Pancreas (tissue), 10 donors: ENCODE data around the gene ZNF521. TPM values are rescaled to one million over a fixed set of nuclear protein-coding genes. Genes with fewer than 3 reads are reported as not detected.

Source experiments
- ATAC-seq, 4 donors: fragments of 200-7000 bp; cut with Tn5 transposase; one replicate each; pipeline versions ENCODE4 v1.8.0 to v1.9.1; 2020; ENCODE audit warnings: mild to moderate bottlenecking in 4 of 4, moderate library complexity in 4 of 4
- DNase-seq, 6 donors: peaks; one replicate each; pipeline ENCODE4 v3.0.0-alpha.2; 2020
- FAIRE-seq: peaks from 2 replicates; lab custom pipeline; 2012; peaks lifted over from hg19 to GRCh38; lab: Jason Lieb, UNC
- H3K27ac ChIP-seq, 4 donors: fragments of 200-600 bp; sonication (generic); 1 replicate in 3 of 4; 2 replicates in 1 of 4; pipeline versions ENCODE4 v1.5.0 to v1.8.0; 2020
- H3K27me3 ChIP-seq, 4 donors: fragments of 200-600 bp; one replicate each; pipeline ENCODE4 v1.8.0; 2021
- H3K36me3 ChIP-seq, 3 donors: fragments of 200-600 bp; sonication (generic) in 1 of 3; one replicate each; pipeline versions ENCODE4 v1.5.0 to v1.8.0; 2020 to 2021
- H3K4me1 ChIP-seq, 3 donors: fragments of 200-600 bp; one replicate each; pipeline ENCODE4 v1.8.0; 2021
- H3K4me3 ChIP-seq, 4 donors: fragments of 200-600 bp; sonication (generic) in 2 of 4; one replicate each; pipeline versions ENCODE4 v1.5.0 to v1.8.0; 2020 to 2021
- H3K9me3 ChIP-seq, 4 donors: fragments of 200-600 bp; one replicate each; pipeline ENCODE4 v1.8.0; 2021
- CTCF ChIP-seq, 4 donors: fragments of 200-600 bp; sonication (generic) in 3 of 4; IDR thresholded peaks; one replicate each; pipeline versions ENCODE4 v1.5.0 to v1.8.0; 2021; ENCODE audit warnings: antibody characterized with exemption in 4 of 4
- WGBS, 2 donors: extraction: QIAGEN DNeasy Blood & Tissue Kit; methylation state at CpG; one replicate each; pipeline ENCODE4 v1.1.7; 2013; 5-methylcytosine and 5-hydroxymethylcytosine counted together
- intact Hi-C, 3 donors: fragments of 100-400 bp; cut with DNase I; formaldehyde crosslinking; loops; one replicate each; pipeline versions ENCODE4 v1.11.1 to v1.14.2; 2022
- polyA plus RNA-seq, 2 donors: library from polyadenylated mRNA; stranded (reverse); fragments of 200-250 nt; gene quantifications; one replicate each; pipeline ENCODE4 v1.2.3, GENCODE V29; 2013
- total RNA-seq, 6 donors: library from RNA; stranded (reverse); fragmentation: NEBNext Ultra II Directional in 4 of 6; extraction: Animal tissue kit (Norgen Biotek cat#: 25700) in 4 of 6; gene quantifications; one replicate each; pipeline versions ENCODE4 v1.2.1 to v1.2.4, GENCODE V29; 2021 to 2023
- donor health status: healthy with polysubstance abuse.
- donor health status: DM: no; HTN: no; CAD: no; lungs with moderate emphysema.
- donor health status: DM: no; HTN: no; CAD: no.
- donor health status: control.
- donor health status: control.
- donor health status: Bipolar disorder and iron deficiency.
- donor health status: DM: yes; HTN: yes; CAD: no.
- donor health status: DM: no; HTN: no; CAD: no.
- donor health status: DM: no; HTN: no; CAD: no.
- donor health status: DM: yes; HTN: yes; CAD: no.

ZNF521 gene
- total and polyA plus RNA-seq, 8 donors: 0.42 to 6.0 (median 1.5) TPM

- intact Hi-C loops: no loop called here
- no peak for DNase-seq
- no peak overlapping the region for H3K27ac ChIP-seq
- no peaks in the 10 kb centered on the region for H3K36me3 ChIP-seq
- H3K4me3 ChIP-seq: no peak overlapping the region
- H3K27me3 ChIP-seq: no peaks in the 10 kb centered on the region
- TF ChIP-seq CTCF (IDR thresholded peaks at IDR 0.05): no peak
- no peaks in the 10 kb centered on the region for H3K9me3 ChIP-seq
- no peak for ATAC-seq
- no peaks in the 10 kb centered on the region for H3K4me1 ChIP-seq
- WGBS, 2 donors: 49 to 52% methylated on average over 19 of the region's 19 CpGs
- FAIRE-seq: no peak
These were observed 274.7 kb downstream of the ZNF521 start for GRCh38 chr18:25077038-25077943.

GRCh38 chr18:25075783-25076182 lies 276.2 kb downstream of the ZNF521 start:
- H3K27me3 ChIP-seq: no peaks in the 10 kb centered on the region
- DNase-seq: no peak
- FAIRE-seq: no peak
- 52 to 65% methylated on average over 3 of the region's 3 CpGs for WGBS, 2 donors
- TF ChIP-seq CTCF (IDR thresholded peaks at IDR 0.05): no peak
- H3K4me1 ChIP-seq: no peaks in the 10 kb centered on the region
- intact Hi-C loops: no loop called here
- no peaks in the 10 kb centered on the region for H3K9me3 ChIP-seq
- no peaks in the 10 kb centered on the region for H3K36me3 ChIP-seq
- no peak overlapping the region for H3K27ac ChIP-seq
- H3K4me3 ChIP-seq: no peak overlapping the region
- no peak for ATAC-seq

- intact Hi-C loops: no loop called here
- no peak for ATAC-seq
- no peak for FAIRE-seq
These were observed 276.6 kb downstream of the ZNF521 start for GRCh38 chr18:25075331-25075730.

GRCh38 chr18:25074925-25075324 lies 277.0 kb downstream of the ZNF521 start:
- FAIRE-seq: no peak
- intact Hi-C loops: no loop called here
- Histone ChIP-seq H3K27me3 (no peaks in the 10 kb centered on the region), H3K9me3 (no peaks in the 10 kb centered on the region), H3K27ac (no peak overlapping the region), H3K4me1 (no peaks in the 10 kb centered on the region), H3K4me3 (no peak overlapping the region), H3K36me3 (no peaks in the 10 kb centered on the region)
- no peak for ATAC-seq
- no peak for TF ChIP-seq CTCF (IDR thresholded peaks at IDR 0.05)
- WGBS, 2 donors: 50 to 59% methylated on average over 4 of the region's 4 CpGs
- DNase-seq: no peak

More at GRCh38 chr18:25075331-25075730, 276.6 kb downstream of the ZNF521 start:
- WGBS, 2 donors: 26 to 38% methylated on average over 5 of the region's 5 CpGs
- no peak for DNase-seq
- TF ChIP-seq CTCF (IDR thresholded peaks at IDR 0.05): no peak
- Histone ChIP-seq H3K27me3 (no peaks in the 10 kb centered on the region), H3K36me3 (no peaks in the 10 kb centered on the region), H3K4me1 (no peaks in the 10 kb centered on the region), H3K4me3 (no peak overlapping the region), H3K27ac (no peak overlapping the region), H3K9me3 (no peaks in the 10 kb centered on the region)

- FAIRE-seq (no peak), DNase-seq (no peak), ATAC-seq (no peak)
- Histone ChIP-seq H3K27me3 (no peaks in the 10 kb centered on the region), H3K9me3 (no peaks in the 10 kb centered on the region), H3K27ac (no peak overlapping the region), H3K36me3 (no peaks in the 10 kb centered on the region), H3K4me3 (no peak overlapping the region), H3K4me1 (no peaks in the 10 kb centered on the region)
- intact Hi-C loops: no loop called here
- 77 to 88% methylated on average over 6 of the region's 6 CpGs for WGBS, 2 donors
- no peak for TF ChIP-seq CTCF (IDR thresholded peaks at IDR 0.05)
These were observed 279.8 kb downstream of the ZNF521 start for GRCh38 chr18:25072205-25072604.
